ENCODE measurements around the gene CLNS1A. TPM values are rescaled to one million over a fixed set of nuclear protein-coding genes. Genes with fewer than 3 reads are reported as not detected.

Gene CLNS1A
- total RNA-seq, 1 donor from 2014 or later = 64.5 TPM

DNA sequence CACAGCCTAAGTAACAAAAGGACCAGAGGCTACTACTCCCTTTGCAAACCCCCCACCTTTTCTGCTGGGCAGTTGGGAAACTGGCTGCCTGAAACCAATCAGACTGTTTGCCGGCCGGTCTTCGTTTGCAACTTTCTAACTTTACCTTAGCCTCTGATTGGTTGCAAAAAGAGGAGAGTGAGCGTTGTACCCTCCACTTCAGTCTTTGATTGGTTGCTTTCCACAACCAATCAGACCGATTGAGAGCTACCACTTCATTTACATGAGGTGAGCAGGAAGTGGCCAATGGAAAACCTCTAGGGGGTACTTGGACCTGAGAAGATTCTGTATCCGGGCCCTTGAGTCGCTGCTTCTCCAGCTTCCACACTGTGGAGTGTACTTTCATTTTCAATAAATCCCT lies 18.8 kb upstream of the CLNS1A start:
- Histone ChIP-seq H3K4me3 (no peak overlapping the region), H3K27me3 (no peaks in the 10 kb centered on the region), H3K4me1 (no peaks in the 10 kb centered on the region), H3K9me3 (no peaks in the 10 kb centered on the region), H3K36me3 (no peaks in the 10 kb centered on the region), H3K27ac (no peak overlapping the region)
- TF ChIP-seq, protein P1, sequence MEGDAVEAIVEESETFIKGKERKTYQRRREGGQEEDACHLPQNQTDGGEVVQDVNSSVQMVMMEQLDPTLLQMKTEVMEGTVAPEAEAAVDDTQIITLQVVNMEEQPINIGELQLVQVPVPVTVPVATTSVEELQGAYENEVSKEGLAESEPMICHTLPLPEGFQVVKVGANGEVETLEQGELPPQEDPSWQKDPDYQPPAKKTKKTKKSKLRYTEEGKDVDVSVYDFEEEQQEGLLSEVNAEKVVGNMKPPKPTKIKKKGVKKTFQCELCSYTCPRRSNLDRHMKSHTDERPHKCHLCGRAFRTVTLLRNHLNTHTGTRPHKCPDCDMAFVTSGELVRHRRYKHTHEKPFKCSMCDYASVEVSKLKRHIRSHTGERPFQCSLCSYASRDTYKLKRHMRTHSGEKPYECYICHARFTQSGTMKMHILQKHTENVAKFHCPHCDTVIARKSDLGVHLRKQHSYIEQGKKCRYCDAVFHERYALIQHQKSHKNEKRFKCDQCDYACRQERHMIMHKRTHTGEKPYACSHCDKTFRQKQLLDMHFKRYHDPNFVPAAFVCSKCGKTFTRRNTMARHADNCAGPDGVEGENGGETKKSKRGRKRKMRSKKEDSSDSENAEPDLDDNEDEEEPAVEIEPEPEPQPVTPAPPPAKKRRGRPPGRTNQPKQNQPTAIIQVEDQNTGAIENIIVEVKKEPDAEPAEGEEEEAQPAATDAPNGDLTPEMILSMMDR (IDR thresholded peaks at IDR 0.05) = no peak
- intact Hi-C loops (cut with DNase I) = no loop called here
- ATAC-seq = no peak
- DNase-seq = no peak

DNA sequence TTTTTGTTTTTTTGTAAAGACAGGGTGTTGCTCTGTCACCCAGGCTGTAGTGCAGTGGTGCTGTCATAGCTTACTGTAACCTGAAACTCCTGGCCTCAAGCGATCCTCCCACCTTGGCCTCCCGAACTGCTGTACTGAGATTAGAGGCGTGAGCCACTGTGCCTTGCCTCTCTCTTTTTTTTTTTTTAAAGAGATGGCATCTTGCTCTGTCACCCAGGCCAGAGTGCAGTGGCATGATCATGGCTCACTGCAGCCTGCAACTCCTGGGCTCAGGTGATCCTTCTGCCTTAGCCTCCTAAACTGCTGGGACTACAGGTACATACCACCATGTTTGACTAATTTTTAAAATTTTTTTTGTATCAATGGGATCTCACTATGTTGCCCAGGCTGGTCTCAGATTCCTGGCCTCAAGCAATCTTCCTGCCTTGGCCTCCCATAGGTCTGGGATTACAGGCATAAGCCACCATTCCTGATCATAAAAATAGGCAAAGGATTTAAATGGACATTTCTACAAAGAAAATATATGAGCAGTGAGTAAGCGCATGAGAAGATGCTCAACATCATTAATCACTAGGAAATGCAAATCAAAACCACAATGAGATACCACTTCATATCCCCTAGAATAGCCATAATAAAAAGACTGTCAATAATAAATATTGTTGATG lies 17.3 kb upstream of the CLNS1A start:
- no peak for DNase-seq
- Histone ChIP-seq H3K4me1 (no peaks in the 10 kb centered on the region), H3K36me3 (no peaks in the 10 kb centered on the region), H3K4me3 (no peak overlapping the region), H3K27ac (no peak overlapping the region), H3K27me3 (no peaks in the 10 kb centered on the region), H3K9me3 (no peaks in the 10 kb centered on the region)
- TF ChIP-seq, protein P1 (IDR thresholded peaks at IDR 0.05) = no peak
- intact Hi-C loops (cut with DNase I) = no loop called here
- no peak for ATAC-seq

DNA sequence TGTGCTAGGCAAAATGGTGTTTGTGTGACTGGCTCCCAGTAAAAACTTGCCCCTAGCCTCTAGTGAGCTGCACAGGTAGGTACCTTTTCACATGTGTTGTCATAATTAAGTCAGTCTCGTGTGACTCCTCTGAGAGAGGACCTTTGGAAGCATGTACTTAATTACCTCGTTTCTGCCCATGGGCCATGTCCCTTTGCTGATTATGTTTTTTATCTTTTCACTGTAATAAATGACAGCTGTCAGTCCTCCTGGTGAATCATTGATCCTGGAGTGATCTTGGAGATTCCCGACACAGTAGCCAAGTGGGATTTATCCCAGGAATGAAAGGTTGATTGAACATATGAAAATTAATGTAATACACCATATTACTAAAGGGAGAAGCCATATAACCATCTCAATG lies 12.5 kb upstream of the CLNS1A start:
- H3K4me1 ChIP-seq = no peaks in the 10 kb centered on the region
- TF ChIP-seq, protein P1 (IDR thresholded peaks at IDR 0.05) = no peak
- H3K27ac ChIP-seq = no peak overlapping the region
- no peak overlapping the region for H3K4me3 ChIP-seq
- H3K36me3 ChIP-seq = no peaks in the 10 kb centered on the region
- H3K9me3 ChIP-seq = no peaks in the 10 kb centered on the region
- no peak for DNase-seq
- no peak for ATAC-seq
- intact Hi-C loops (cut with DNase I) = no loop called here
- no peaks in the 10 kb centered on the region for H3K27me3 ChIP-seq

DNA sequence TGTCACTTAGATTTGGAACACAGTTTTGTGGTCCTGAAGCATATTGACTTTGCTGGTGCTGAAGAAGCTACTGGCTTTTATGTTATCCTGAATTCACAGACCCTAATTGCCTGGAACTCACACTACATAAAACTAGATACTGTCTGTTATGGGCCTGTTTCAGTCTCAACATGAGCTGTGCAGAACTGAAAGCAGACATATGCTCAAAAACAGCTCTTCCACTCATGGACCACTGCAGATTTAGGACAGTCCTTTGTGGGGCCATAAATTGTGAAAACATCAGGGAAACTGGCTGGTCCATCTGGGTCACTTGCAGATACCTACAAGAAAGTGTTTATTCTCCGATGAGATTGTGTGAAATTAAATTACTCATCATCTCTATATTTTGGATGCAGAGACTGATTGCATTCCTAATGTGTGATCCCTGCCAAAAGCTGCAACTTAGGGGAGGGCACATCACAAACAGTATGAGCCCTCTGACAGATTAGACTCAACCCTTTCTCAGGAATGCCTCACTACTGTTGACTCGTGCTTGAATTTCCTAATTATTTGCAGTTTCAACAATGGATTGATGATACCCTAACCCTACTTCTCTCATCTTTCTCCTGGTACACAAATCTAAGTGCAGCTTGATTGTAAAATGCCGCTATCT lies 10.2 kb upstream of the CLNS1A start:
- TF ChIP-seq, protein P1 (IDR thresholded peaks at IDR 0.05) = no peak
- Histone ChIP-seq H3K27me3 (no peaks in the 10 kb centered on the region), H3K36me3 (no peaks in the 10 kb centered on the region), H3K27ac (no peak overlapping the region), H3K4me1 (no peaks in the 10 kb centered on the region), H3K9me3 (no peaks in the 10 kb centered on the region), H3K4me3 (no peak overlapping the region)
- ATAC-seq (no peak), DNase-seq (no peak)
- intact Hi-C loops (cut with DNase I) = no loop called here

DNA sequence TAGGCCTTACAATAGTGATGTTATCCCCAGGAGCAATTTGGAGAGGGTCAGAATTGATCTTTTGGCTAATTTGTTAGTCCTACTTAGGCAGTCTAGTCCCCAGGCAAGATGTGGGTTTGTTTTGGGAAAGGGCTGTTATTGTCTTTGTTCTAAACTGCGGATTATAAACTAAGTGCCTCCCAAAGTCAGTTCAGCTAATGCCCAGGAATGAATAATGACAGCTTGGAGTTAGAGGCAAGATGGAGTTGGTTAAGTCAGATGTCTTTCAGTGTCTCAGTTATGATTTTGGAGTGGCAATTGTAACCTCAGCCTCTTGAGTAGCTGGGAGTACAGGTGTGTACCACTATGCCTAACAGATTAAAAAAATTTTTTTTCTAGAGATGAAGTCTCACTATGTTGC lies 7.3 kb upstream of the CLNS1A start:
- no peak for DNase-seq
- intact Hi-C loops (cut with DNase I) = no loop called here
- Histone ChIP-seq H3K27me3 (no peaks in the 10 kb centered on the region), H3K4me1 (no peaks in the 10 kb centered on the region), H3K4me3 (no peak overlapping the region), H3K9me3 (no peaks in the 10 kb centered on the region), H3K36me3 (no peaks in the 10 kb centered on the region), H3K27ac (no peak overlapping the region)
- TF ChIP-seq, protein P1 (IDR thresholded peaks at IDR 0.05) = no peak
- ATAC-seq = no peak

All from upper lobe of right lung (tissue), 1 donor.